ENCODE results near the gene PFDN4.
"Not testable (repeated sequence)": the region's sequence is repeated elsewhere in the genome, so short reads cannot be mapped to it uniquely, and the experiment has no call there.

Gene PFDN4

GRCh38 chr20:54229566-54230160, 21.8 kb downstream of the PFDN4 start:
- Histone ChIP-seq H3K36me3 (ENCODE audit: control insufficient read depth, insufficient read depth, low read length) (no peaks in the 10 kb centered on the region), H3K4me1 (ENCODE audit: control insufficient read depth, insufficient read depth, low read length, poor library complexity, severe bottlenecking) (no peaks in the 10 kb centered on the region), H3K27ac (ENCODE audit: low read depth, low read length, severe bottlenecking) (no peak overlapping the region), H3K9me3 (ENCODE audit: control insufficient read depth, low read length) (peaks cover 8% of the 10 kb centered on the region), H3K4me3 (ENCODE audit: extremely low read depth, insufficient read depth, low read length, poor library complexity, severe bottlenecking) (no peak overlapping the region)
- WGBS, 2 experiments (ENCODE audit: insufficient coverage in 2 of 2): 83 to 100% methylated on average over 1 of the region's 2 CpGs

GRCh38 chr20:54231036-54231435, 23.1 kb downstream of the PFDN4 start:
- WGBS, 2 experiments (ENCODE audit: insufficient coverage in 2 of 2): 87 to 94% methylated on average over 2 of the region's 3 CpGs
- peaks cover 8% of the 10 kb centered on the region for H3K9me3 ChIP-seq (ENCODE audit: control insufficient read depth, low read length)
- no peak overlapping the region for H3K4me3 ChIP-seq (ENCODE audit: extremely low read depth, insufficient read depth, low read length, poor library complexity, severe bottlenecking)
- H3K4me1 ChIP-seq (ENCODE audit: control insufficient read depth, insufficient read depth, low read length, poor library complexity, severe bottlenecking): no peaks in the 10 kb centered on the region
- H3K27ac ChIP-seq (ENCODE audit: low read depth, low read length, severe bottlenecking): no peak overlapping the region
- no peaks in the 10 kb centered on the region for H3K36me3 ChIP-seq (ENCODE audit: control insufficient read depth, insufficient read depth, low read length)

- Histone ChIP-seq H3K36me3 (ENCODE audit: control insufficient read depth, insufficient read depth, low read length) (no peaks in the 10 kb centered on the region), H3K4me3 (ENCODE audit: extremely low read depth, insufficient read depth, low read length, poor library complexity, severe bottlenecking) (no peak overlapping the region), H3K4me1 (ENCODE audit: control insufficient read depth, insufficient read depth, low read length, poor library complexity, severe bottlenecking) (no peaks in the 10 kb centered on the region), H3K27ac (ENCODE audit: low read depth, low read length, severe bottlenecking) (no peak overlapping the region), H3K9me3 (ENCODE audit: control insufficient read depth, low read length) (peaks cover 8% of the 10 kb centered on the region)
- WGBS, 2 experiments (ENCODE audit: insufficient coverage in 2 of 2): 88 to 100% methylated on average over 1 to 2 of the region's 2 CpGs
These were observed 27.1 kb downstream of the PFDN4 start for GRCh38 chr20:54234991-54235390.

- no peaks in the 10 kb centered on the region for H3K4me1 ChIP-seq (ENCODE audit: control insufficient read depth, insufficient read depth, low read length, poor library complexity, severe bottlenecking)
- 86 to 89% methylated on average over 6 of the region's 12 CpGs for WGBS, 2 experiments (ENCODE audit: insufficient coverage in 2 of 2)
- H3K27ac ChIP-seq (ENCODE audit: low read depth, low read length, severe bottlenecking): no peak overlapping the region
- peaks cover 5% of the 10 kb centered on the region for H3K9me3 ChIP-seq (ENCODE audit: control insufficient read depth, low read length)
- H3K36me3 ChIP-seq (ENCODE audit: control insufficient read depth, insufficient read depth, low read length): no peaks in the 10 kb centered on the region
- no peak overlapping the region for H3K4me3 ChIP-seq (ENCODE audit: extremely low read depth, insufficient read depth, low read length, poor library complexity, severe bottlenecking)
These were observed 29.4 kb downstream of the PFDN4 start for GRCh38 chr20:54237116-54237943.

GRCh38 chr20:54244113-54244512, 36.2 kb downstream of the PFDN4 start:
- H3K4me1 ChIP-seq (ENCODE audit: control insufficient read depth, insufficient read depth, low read length, poor library complexity, severe bottlenecking): no peaks in the 10 kb centered on the region
- H3K36me3 ChIP-seq (ENCODE audit: control insufficient read depth, insufficient read depth, low read length): no peaks in the 10 kb centered on the region
- no peak overlapping the region for H3K27ac ChIP-seq (ENCODE audit: low read depth, low read length, severe bottlenecking)
- no peaks in the 10 kb centered on the region for H3K9me3 ChIP-seq (ENCODE audit: control insufficient read depth, low read length)
- no peak overlapping the region for H3K4me3 ChIP-seq (ENCODE audit: extremely low read depth, insufficient read depth, low read length, poor library complexity, severe bottlenecking)
- 90 to 96% methylated on average over 2 to 3 of the region's 4 CpGs for WGBS, 2 experiments (ENCODE audit: insufficient coverage in 2 of 2)

GRCh38 chr20:54248705-54249104, 40.8 kb downstream of the PFDN4 start:
- 80 to 100% methylated on average over 2 of the region's 4 CpGs for WGBS, 2 experiments (ENCODE audit: insufficient coverage in 2 of 2)
- not testable (repeated sequence) for H3K4me3 ChIP-seq (ENCODE audit: extremely low read depth, insufficient read depth, low read length, poor library complexity, severe bottlenecking); H3K27ac ChIP-seq (ENCODE audit: low read depth, low read length, severe bottlenecking); H3K9me3 ChIP-seq (ENCODE audit: control insufficient read depth, low read length); H3K4me1 ChIP-seq (ENCODE audit: control insufficient read depth, insufficient read depth, low read length, poor library complexity, severe bottlenecking); H3K36me3 ChIP-seq (ENCODE audit: control insufficient read depth, insufficient read depth, low read length)

- Histone ChIP-seq H3K9me3 (ENCODE audit: control insufficient read depth, low read length) (no peaks in the 10 kb centered on the region), H3K4me1 (ENCODE audit: control insufficient read depth, insufficient read depth, low read length, poor library complexity, severe bottlenecking) (peaks cover 2% of the 10 kb centered on the region), H3K36me3 (ENCODE audit: control insufficient read depth, insufficient read depth, low read length) (no peaks in the 10 kb centered on the region), H3K4me3 (ENCODE audit: extremely low read depth, insufficient read depth, low read length, poor library complexity, severe bottlenecking) (no peak overlapping the region), H3K27ac (ENCODE audit: low read depth, low read length, severe bottlenecking) (no peak overlapping the region)
- WGBS, 2 experiments (ENCODE audit: insufficient coverage in 2 of 2): 100% methylated on average over 2 of the region's 10 CpGs
These were observed 42.8 kb downstream of the PFDN4 start for GRCh38 chr20:54250691-54251090.

GRCh38 chr20:54251096-54251495, 43.2 kb downstream of the PFDN4 start:
- no peak overlapping the region for H3K4me3 ChIP-seq (ENCODE audit: extremely low read depth, insufficient read depth, low read length, poor library complexity, severe bottlenecking)
- no peaks in the 10 kb centered on the region for H3K9me3 ChIP-seq (ENCODE audit: control insufficient read depth, low read length)
- H3K4me1 ChIP-seq (ENCODE audit: control insufficient read depth, insufficient read depth, low read length, poor library complexity, severe bottlenecking): peaks cover 2% of the 10 kb centered on the region
- no peak overlapping the region for H3K27ac ChIP-seq (ENCODE audit: low read depth, low read length, severe bottlenecking)
- no peaks in the 10 kb centered on the region for H3K36me3 ChIP-seq (ENCODE audit: control insufficient read depth, insufficient read depth, low read length)
- 95 to 96% methylated on average over 3 of the region's 3 CpGs for WGBS, 2 experiments (ENCODE audit: insufficient coverage in 2 of 2)

- Histone ChIP-seq H3K9me3 (ENCODE audit: control insufficient read depth, low read length) (no peaks in the 10 kb centered on the region), H3K27ac (ENCODE audit: low read depth, low read length, severe bottlenecking) (no peak overlapping the region), H3K4me1 (ENCODE audit: control insufficient read depth, insufficient read depth, low read length, poor library complexity, severe bottlenecking) (peaks cover 2% of the 10 kb centered on the region), H3K36me3 (ENCODE audit: control insufficient read depth, insufficient read depth, low read length) (no peaks in the 10 kb centered on the region), H3K4me3 (ENCODE audit: extremely low read depth, insufficient read depth, low read length, poor library complexity, severe bottlenecking) (no peak overlapping the region)
- no CpG with 5 or more reads among the region's 4 CpGs for WGBS, 2 experiments (ENCODE audit: insufficient coverage in 2 of 2)
These were observed 46.7 kb downstream of the PFDN4 start for GRCh38 chr20:54254596-54254995.

- Histone ChIP-seq H3K4me3 (ENCODE audit: extremely low read depth, insufficient read depth, low read length, poor library complexity, severe bottlenecking) (no peak overlapping the region), H3K27ac (ENCODE audit: low read depth, low read length, severe bottlenecking) (no peak overlapping the region), H3K36me3 (ENCODE audit: control insufficient read depth, insufficient read depth, low read length) (no peaks in the 10 kb centered on the region), H3K9me3 (ENCODE audit: control insufficient read depth, low read length) (no peaks in the 10 kb centered on the region), H3K4me1 (ENCODE audit: control insufficient read depth, insufficient read depth, low read length, poor library complexity, severe bottlenecking) (peaks cover 2% of the 10 kb centered on the region)
- WGBS, 2 experiments (ENCODE audit: insufficient coverage in 2 of 2): 92 to 93% methylated on average over 4 to 5 of the region's 5 CpGs
These were observed 47.3 kb downstream of the PFDN4 start for GRCh38 chr20:54255157-54255556.

- Histone ChIP-seq H3K27ac (ENCODE audit: low read depth, low read length, severe bottlenecking) (no peak overlapping the region), H3K36me3 (ENCODE audit: control insufficient read depth, insufficient read depth, low read length) (no peaks in the 10 kb centered on the region), H3K4me3 (ENCODE audit: extremely low read depth, insufficient read depth, low read length, poor library complexity, severe bottlenecking) (no peak overlapping the region), H3K4me1 (ENCODE audit: control insufficient read depth, insufficient read depth, low read length, poor library complexity, severe bottlenecking) (peaks cover 2% of the 10 kb centered on the region), H3K9me3 (ENCODE audit: control insufficient read depth, low read length) (no peaks in the 10 kb centered on the region)
- WGBS, 2 experiments (ENCODE audit: insufficient coverage in 2 of 2): 91 to 93% methylated on average over 1 to 3 of the region's 3 CpGs
These were observed 48.3 kb downstream of the PFDN4 start for GRCh38 chr20:54256202-54256601.

Measured in mesodermal cell (in vitro differentiated cells).